HT1080 (cell line): ENCODE results near the gene C11orf21. TPM values are rescaled to one million over a fixed set of nuclear protein-coding genes. Genes with fewer than 3 reads are reported as not detected.

ENCODE experiments used
- DNase-seq: peaks from one replicate; pipeline ENCODE4 v3.0.0-alpha.2; 2015; ENCODE audit warnings: low read depth
- total RNA-seq: library from RNA; depleted of rRNA; stranded (reverse); fragments of >200 nt; shearing (Covaris generic); gene quantifications from 2 replicates; pipeline ENCODE4 v1.2.3, GENCODE V29; 2014

The C11orf21 gene
- total RNA-seq, 1 experiment from 2014 or later = 0.34 TPM

DNA sequence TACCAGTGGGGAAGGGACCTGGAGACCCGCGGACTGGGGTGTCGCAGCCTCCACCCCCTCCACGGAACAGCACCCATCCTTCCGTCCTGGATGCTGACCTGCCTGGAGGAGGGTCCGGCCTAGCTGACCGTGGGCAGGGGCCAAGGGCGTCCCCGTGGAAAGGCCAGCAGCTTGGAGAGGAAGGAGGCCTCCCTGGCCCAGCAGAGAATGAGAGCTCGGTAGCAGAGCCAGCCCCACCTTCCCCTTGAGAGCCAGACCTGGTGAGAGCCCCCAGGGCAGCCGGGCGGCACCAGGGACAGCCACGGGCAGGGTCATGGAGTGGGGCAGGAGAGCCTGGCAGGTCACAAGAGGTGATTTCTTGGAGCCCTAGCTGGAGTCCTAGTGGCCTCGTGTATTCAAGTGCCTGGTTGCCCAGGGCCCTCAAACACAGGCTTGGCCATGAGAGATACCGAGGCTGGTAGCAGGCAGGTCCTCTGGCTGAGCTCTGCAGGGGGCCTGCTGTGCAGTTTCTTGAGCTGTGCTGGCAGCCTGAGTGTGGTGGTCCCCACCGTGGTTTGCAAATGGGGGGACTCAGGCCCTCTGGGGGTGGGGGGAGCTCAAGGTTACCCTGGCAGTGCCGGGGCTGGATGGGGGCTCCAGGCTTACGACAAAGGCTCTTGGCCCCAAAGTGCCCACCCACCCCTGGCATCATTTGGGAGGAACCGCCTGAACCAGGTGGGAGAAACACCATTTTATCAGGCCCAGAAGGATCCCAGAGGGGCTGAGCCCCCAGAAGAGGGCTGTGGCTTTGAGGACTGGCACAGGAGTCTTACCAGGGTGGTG is 7.7 kb upstream of the C11orf21 start:
- no peak for DNase-seq

DNA sequence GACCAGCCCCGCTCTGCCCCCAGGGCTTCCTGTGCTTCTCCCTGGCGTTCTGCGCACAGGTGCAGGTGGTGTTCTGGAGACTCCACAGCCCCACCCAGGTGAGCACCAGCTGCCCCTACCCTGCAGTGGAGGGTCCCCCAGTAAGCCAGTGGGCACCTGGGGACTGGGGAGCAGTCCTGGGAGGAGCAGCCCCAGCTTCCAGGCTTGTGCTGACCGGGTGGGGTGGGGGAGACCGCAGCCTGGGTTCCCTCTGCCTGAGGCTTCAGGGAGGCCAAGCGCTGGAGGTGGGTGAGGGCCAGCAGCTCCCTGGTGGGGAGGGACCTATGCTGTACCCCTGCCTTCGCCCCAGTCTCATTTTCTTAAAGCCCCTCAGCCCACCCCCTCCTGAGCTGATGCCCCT is 7.0 kb upstream of the C11orf21 start:
- DNase-seq = no peak

- DNase-seq = no peak
These were observed 6.0 kb upstream of the C11orf21 start for GRCh38 chr11:2307501-2308331.

GRCh38 chr11:2306877-2307500 is 5.3 kb upstream of the C11orf21 start:
- DNase-seq = no peak

- peak; percentile 35 for DNase-seq
These were observed 4.7 kb upstream of the C11orf21 start for GRCh38 chr11:2306452-2306823.

- DNase-seq = no peak
These were observed 4.2 kb upstream of the C11orf21 start for GRCh38 chr11:2305788-2306451.

DNA sequence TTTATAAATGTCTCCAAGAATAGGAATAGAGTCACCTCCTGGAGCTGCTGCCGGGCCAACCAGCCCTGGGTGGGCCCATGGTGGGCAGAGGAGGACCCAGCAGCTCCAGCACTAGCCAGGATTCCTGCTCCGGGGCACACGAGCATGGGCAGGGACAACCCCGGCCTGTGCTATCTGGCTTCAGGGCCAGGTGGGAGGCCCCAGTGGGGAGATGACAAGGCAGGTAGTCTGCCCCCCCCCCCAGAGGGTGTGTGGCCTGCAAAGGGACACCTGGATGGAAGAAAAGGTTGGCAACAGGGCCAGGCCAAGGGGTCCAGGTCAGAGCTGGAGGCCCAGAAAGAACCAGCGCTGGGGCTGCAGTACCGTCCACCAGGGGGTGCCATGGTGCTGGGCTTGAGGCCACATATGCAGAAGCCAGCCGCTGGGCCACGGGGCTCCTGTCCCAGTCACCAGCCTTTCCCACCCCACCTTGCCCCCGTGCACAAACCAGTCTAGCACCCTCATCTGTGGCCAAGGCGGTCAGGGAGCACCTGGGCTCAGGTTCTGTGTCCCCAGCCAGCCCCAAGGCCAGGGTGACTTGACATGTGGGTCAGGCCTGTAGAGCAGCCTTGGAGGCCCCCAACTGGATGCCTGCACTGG is 3.5 kb upstream of the C11orf21 start:
- peak; percentile 47 for DNase-seq

GRCh38 chr11:2304506-2305139 is 2.9 kb upstream of the C11orf21 start:
- DNase-seq = no peak

- no peak for DNase-seq
These were observed 2.1 kb upstream of the C11orf21 start for GRCh38 chr11:2303627-2304505.

DNA sequence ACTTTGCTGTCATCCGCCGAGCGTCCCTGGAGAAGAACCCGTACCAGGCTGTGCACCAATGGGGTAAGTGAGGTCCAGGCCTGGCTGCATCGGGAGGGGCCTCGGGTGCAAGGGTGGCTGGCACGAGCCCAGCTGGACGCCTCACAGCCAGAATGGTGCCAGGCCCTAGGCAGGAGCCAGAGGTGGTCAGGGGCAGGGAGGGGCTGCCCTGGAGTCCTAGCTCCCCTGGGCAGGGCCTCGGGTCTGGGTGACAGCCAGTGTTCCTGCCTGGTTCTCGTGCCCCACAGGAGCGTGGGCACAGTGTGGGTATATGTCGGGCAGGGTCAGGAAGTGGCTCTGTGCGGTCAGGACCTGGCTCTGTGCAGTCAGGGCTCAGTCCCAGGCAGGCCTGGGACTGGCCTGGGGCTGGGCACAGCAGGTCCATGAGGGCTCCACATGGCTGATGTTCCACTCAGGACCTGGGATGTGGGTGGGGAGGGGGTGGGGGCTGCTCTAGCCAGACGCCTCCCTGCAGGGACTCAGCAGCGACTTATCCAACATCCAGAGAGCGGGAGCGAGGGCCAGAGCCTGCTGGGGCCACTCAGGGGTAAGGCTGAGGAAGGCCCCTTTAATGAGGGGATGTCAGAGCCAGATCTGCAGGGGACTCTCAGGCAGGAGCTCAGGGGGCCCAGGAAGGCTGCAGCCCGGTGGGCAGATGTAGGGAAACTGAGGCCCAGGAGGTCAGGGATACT is 1.3 kb upstream of the C11orf21 start:
- DNase-seq = no peak

DNA sequence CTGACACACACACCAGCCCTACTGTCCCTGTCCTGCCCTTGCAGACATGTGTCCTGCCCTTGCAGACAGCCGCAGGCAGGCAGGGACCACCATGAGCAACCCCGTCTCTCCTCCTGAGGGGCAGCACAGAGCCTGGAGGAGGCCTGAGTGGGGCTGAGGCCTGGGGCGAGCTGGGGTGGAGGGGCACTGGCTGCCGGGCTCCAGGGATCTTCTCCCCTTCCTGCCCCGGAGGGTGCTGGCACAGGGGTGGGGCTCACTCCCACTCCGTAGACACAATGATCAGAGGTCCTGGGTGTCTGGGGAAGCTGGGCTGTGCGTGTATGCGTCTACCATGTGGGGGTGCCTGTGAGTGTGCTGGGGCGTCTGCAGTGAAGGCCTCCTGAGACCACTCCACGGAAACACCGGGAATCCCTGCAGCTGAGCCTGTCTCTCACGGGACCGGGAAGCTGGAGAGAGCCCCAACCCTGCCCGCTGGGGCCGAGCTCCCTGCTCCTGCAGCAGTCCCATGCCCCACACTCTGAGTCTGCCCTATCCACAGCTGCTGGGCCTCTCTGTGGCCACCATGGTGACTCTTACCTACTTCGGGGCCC is 683 bp upstream of the C11orf21 start:
- DNase-seq = no peak

- DNase-seq = no peak
These were observed 635 bp downstream of the C11orf21 start for GRCh38 chr11:2300936-2301630.

DNA sequence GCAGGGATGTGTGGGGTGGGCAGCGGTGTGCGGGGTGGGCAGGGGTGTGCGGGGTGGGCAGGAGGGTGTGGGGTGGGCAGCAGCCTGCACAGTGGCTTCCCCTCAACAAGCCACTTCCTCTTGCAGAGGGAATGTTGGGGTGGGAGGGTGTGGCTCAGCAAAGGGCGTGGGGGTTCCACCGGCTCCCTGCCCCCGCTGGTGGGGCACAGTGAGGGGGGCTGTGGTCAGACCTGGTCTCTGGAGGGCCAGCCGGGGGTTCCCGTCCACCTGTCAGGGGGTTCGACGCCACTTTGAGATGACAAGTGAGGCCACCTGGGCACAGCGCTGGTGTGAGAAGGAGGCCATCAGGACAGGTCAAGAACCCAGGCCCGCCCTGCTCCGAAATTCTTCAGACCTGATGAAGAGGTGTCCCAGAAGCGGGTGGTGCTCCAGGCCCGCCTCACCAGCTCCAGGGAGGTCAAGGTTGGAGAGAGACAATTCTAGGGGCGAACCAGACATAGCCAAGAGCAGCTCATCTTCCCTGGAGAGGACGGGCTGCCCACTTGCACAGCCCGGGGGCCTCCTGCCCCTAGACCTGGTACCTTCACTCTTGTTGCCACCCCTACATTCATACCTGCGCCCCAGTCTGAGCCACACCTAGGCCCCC is 1.3 kb downstream of the C11orf21 start:
- no peak for DNase-seq

- DNase-seq = no peak
These were observed 1.9 kb downstream of the C11orf21 start for GRCh38 chr11:2299773-2300172.

DNA sequence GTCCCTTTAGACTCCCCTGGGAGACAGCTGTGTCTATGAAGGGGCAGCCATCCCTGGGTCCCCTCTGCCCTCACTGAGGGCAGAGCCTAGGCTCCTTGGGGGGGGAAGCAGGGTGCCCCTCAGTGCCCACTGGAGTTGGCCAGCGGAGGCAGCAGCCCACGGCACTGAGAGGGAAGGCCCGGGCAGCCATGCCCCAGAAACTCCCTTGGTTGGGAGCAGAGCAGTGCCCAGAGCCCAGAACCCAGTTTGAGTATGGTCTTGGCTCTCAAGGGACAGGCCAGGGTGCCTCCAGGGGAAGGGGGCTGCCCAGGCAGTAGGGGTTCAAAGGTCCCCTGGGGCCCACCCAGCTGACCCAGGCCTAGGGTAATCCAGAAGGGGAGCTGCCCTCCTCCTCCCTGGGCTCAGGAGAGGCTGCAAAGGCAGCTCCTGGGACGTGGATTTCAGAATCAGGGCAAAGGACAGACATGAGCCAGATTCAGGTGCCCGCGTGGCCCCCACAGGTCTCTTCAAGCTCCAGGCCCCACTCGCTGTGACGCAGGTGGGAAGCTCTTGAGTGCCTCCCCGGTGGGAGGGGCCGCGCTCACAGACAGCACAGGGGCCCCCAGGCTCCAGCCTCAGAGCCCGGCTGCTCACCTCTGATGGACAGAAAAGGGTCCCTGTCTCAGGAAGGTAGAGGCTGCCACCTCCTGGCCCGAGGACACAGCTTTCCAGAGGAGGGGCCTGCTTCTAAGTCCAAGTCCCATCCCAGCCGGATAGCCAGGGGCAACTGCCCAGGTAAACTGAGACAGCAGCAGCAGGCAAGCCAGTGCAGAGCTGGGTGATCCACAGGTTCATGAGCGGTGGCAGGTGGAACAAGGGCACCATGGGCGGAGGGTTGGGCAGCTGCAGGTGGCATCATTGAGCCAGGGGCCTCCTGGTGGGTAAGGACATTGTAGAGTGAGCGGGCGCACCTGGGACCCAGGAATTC is 2.6 kb downstream of the C11orf21 start:
- no peak for DNase-seq

DNA sequence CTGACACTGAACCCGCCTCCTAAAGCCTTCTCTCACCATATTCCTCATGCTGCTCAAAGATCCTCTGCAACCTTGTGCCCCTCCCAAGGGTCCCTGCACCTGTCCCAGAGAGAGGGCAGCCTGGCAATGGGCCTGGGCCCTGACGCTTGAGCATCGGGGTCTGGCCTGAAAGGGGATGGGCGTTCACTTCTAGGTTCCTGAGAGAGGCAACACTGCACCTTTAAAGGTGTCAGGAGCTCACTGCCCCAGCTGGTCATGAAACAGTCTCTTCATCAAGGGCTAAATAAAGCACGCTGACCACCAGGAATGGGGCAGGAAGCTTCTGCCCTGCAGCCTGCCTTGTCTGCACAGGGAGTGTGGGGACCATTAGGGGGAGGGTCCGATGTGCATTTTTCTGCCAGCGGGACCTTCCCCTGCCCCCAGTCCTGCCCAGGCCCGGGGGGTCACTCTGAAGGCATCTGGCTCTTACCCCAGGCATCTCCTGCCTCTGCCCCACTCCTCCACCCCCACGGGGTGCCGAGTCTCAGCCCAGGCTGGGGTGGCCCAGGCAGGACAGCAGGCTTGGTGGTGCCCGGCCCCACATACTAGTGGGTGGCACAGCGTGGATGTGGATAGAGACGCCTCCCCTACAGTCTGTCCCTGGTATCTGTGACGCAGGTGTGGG is 3.5 kb downstream of the C11orf21 start:
- no peak for DNase-seq
